OCI-LY3 (cell line): Measurements from ENCODE around the gene EDA.

Experiments used
- H2AFZ ChIP-seq: fragments of 200-600, 300-600 bp; shearing (Covaris generic); 2 replicates; pipeline ENCODE4 v1.6.0; 2014; ENCODE audit warnings: antibody characterized with exemption, low read depth, low read length
- H3K27ac ChIP-seq: fragments of 200-600, 300-600 bp; sonication (generic); 2 replicates; pipeline ENCODE4 v1.5.1; 2014; ENCODE audit warnings: mild to moderate bottlenecking, low read length, moderate library complexity, mixed read lengths
- H3K27me3 ChIP-seq: fragments of 200-600, 300-600 bp; sonication (generic); 2 replicates; pipeline ENCODE4 v1.6.1; 2014; ENCODE audit warnings: low read depth, low read length, mixed read lengths
- H3K36me3 ChIP-seq: fragments of 200-600, 300-600 bp; sonication (generic); replicated peaks from 2 replicates; pipeline ENCODE3; 2014; ENCODE audit warnings: low read depth, low read length, mixed read lengths
- H3K4me1 ChIP-seq: fragments of 300-600, 200-600 bp; sonication (generic); 2 replicates; pipeline ENCODE4 v1.6.1; 2014; ENCODE audit warnings: low read length, mixed read lengths
- H3K4me2 ChIP-seq: fragments of 200-600, 300-600 bp; sonication (generic); 2 replicates; pipeline ENCODE4 v1.6.1; 2014; ENCODE audit warnings: low read length, mixed read lengths
- H3K4me3 ChIP-seq: fragments of 300-600, 200-600 bp; sonication (generic); 2 replicates; pipeline ENCODE4 v1.5.1; 2014; ENCODE audit warnings: antibody characterized with exemption, mild to moderate bottlenecking, low read length, moderate library complexity
- H3K79me2 ChIP-seq: fragments of 300-600, 200-600 bp; shearing (Covaris generic); 2 replicates; pipeline ENCODE4 v1.6.1; 2014; ENCODE audit warnings: mild to moderate bottlenecking, low read length, mixed read lengths
- H3K9ac ChIP-seq: fragments of 300-600, 200-600 bp; shearing (Covaris generic); 2 replicates; pipeline ENCODE4 v1.6.0; 2014; ENCODE audit warnings: mild to moderate bottlenecking, low read length, moderate library complexity
- H3K9me3 ChIP-seq: fragments of 200-600, 300-600 bp; shearing (Covaris generic); 2 replicates; pipeline ENCODE4 v1.6.1; 2014; ENCODE audit warnings: low read length, mixed read lengths; ENCODE audit not compliant: insufficient read depth
- H4K20me1 ChIP-seq: fragments of 200-600, 300-600 bp; sonication (generic); 2 replicates; pipeline ENCODE4 v1.6.1; 2016; ENCODE audit warnings: low read length, mixed read lengths; ENCODE audit not compliant: insufficient read depth
- EZH2phosphoT487 ChIP-seq: fragments of 200-600 bp; shearing (Covaris generic); IDR thresholded peaks from 2 replicates; pipeline ENCODE4 v1.6.1; 2018; ENCODE audit warnings: antibody characterized with exemption, mixed run types, low read depth
- TF ChIP-seq, protein P1 (sequence below): fragments of 200-600, 300-600 bp; sonication (generic); IDR thresholded peaks from 2 replicates; pipeline ENCODE4 v1.5.1; 2014; ENCODE audit warnings: antibody characterized with exemption, low read length, low read depth

EDA gene

DNA sequence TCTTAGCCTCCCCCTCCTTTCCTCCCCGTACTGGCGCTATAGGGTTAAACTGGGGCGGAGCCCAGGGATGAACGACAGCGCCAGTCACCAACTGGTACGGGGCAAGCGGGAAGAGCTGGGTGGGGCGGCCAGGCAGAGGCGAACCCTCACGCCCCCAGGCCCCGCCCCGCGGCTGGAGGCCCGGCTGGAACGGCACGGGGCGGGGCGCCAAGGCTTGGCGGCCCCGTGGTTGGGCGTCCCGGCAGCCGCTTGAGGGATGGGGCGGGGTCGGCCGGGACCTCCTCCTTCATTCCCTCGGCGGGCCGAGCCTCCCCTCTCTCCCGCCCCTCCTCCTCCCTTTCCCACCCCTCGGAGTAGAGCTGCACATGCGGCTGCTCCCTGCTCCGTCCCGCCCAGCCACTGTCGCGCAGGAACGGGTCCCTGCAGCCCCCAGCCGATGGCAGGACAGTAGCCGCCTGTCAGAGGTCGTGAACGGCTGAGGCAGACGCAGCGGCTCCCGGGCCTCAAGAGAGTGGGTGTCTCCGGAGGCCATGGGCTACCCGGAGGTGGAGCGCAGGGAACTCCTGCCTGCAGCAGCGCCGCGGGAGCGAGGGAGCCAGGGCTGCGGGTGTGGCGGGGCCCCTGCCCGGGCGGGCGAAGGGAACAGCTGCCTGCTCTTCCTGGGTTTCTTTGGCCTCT, at the start of gene EDA:
Gene EDA, plus strand, starts transcription at position 335 of the 678 bp plus-strand sequence.
- Histone ChIP-seq H3K4me2 (no peak within 1 kb of the TSS), H2AFZ (no peak within 1 kb of the TSS), H3K4me3 (no peak within 1 kb of the TSS), H3K27me3 (no peaks in the 10 kb centered on the region), H3K9me3 (no peaks in the 10 kb centered on the region), H3K27ac (no peak within 1 kb of the TSS), H3K79me2 (no peaks in the 10 kb centered on the region), H3K4me1 (no peaks in the 10 kb centered on the region), H4K20me1 (no peaks in the 10 kb centered on the region), H3K36me3 (no peaks in the 10 kb centered on the region), H3K9ac (no peak within 1 kb of the TSS)
- TF ChIP-seq, protein P1, sequence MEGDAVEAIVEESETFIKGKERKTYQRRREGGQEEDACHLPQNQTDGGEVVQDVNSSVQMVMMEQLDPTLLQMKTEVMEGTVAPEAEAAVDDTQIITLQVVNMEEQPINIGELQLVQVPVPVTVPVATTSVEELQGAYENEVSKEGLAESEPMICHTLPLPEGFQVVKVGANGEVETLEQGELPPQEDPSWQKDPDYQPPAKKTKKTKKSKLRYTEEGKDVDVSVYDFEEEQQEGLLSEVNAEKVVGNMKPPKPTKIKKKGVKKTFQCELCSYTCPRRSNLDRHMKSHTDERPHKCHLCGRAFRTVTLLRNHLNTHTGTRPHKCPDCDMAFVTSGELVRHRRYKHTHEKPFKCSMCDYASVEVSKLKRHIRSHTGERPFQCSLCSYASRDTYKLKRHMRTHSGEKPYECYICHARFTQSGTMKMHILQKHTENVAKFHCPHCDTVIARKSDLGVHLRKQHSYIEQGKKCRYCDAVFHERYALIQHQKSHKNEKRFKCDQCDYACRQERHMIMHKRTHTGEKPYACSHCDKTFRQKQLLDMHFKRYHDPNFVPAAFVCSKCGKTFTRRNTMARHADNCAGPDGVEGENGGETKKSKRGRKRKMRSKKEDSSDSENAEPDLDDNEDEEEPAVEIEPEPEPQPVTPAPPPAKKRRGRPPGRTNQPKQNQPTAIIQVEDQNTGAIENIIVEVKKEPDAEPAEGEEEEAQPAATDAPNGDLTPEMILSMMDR: no peak
- no peak for TF ChIP-seq EZH2phosphoT487

DNA sequence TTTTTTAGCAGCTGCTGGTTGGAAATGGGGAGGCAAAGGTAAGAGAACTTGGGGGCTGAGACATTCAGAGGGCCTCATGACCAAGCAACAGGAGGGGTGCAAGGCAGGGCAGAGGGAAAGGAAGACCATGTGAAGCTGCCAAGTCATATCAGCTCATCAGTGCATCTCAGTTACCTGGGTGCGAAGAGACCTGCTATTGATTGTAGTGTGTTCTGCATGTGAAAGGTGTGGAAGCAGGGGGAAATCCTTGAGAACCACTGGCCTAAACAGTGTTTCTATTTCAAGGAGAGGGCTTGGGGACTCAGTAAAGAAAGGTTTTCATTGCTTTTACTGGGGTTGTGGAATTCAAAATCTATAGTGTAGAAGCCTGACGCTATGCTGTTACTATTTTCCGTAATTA, 47.1 kb upstream of the EDA start:
- Histone ChIP-seq H3K9ac (no peak overlapping the region), H2AFZ (no peak overlapping the region), H3K36me3 (no peaks in the 10 kb centered on the region), H3K27me3 (no peaks in the 10 kb centered on the region), H4K20me1 (no peaks in the 10 kb centered on the region), H3K4me2 (no peak overlapping the region), H3K4me1 (no peaks in the 10 kb centered on the region), H3K79me2 (no peaks in the 10 kb centered on the region), H3K4me3 (no peak overlapping the region), H3K9me3 (no peaks in the 10 kb centered on the region), H3K27ac (no peak overlapping the region)
- TF ChIP-seq EZH2phosphoT487: no peak
- TF ChIP-seq, protein P1: no peak

DNA sequence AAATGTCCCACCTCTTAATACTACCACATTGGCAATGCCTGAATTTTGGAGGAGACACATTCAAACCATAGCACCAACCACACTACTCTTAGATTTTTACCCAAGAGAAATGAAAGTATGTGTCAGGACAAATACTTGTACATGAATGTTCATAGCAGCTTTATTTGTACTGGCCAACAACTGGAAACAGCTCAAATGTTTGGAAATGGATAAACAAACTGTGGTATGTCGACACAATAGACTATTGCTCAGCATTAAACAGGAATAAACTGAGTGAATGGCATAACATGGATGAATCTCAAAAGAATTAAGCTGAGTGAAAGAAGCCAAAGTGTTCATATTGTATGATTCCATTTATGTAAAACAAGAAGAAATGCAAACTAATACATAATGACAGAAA, 18.5 kb upstream of the EDA start:
- H3K9me3 ChIP-seq: no peaks in the 10 kb centered on the region
- no peak for TF ChIP-seq EZH2phosphoT487
- TF ChIP-seq, protein P1: no peak
- no peaks in the 10 kb centered on the region for H4K20me1 ChIP-seq
- H3K27me3 ChIP-seq: no peaks in the 10 kb centered on the region
- no peaks in the 10 kb centered on the region for H3K36me3 ChIP-seq
- no peak overlapping the region for H3K9ac ChIP-seq
- H3K4me3 ChIP-seq: no peak overlapping the region
- H2AFZ ChIP-seq: no peak overlapping the region
- H3K79me2 ChIP-seq: no peaks in the 10 kb centered on the region
- H3K4me1 ChIP-seq: no peaks in the 10 kb centered on the region
- H3K27ac ChIP-seq: no peak overlapping the region
- H3K4me2 ChIP-seq: no peak overlapping the region

DNA sequence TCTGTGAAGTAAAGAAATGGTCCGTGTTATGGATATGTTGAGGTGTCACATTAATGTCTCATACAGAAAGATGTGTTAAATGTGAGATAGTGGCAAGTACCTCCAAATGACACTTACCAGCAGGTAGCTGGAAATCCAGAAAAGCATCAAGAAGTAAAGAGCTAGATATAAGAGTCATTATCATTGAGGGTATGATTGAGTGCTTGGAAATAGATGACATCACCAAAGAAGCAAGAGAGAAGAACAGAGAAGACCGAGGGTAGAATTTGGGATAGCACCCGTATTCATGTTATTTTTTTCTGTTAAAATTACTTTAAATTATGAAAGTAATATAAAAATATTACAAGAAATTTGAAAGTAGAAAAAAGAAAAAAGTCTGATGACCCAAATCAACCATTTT, 15.7 kb upstream of the EDA start:
- TF ChIP-seq EZH2phosphoT487: no peak
- TF ChIP-seq, protein P1: no peak

More for the DNA sequence above, 15.7 kb upstream of the EDA start:
- H3K4me1 ChIP-seq: no peaks in the 10 kb centered on the region
- H3K27me3 ChIP-seq: no peaks in the 10 kb centered on the region
- H2AFZ ChIP-seq: no peak overlapping the region
- H3K4me3 ChIP-seq: no peak overlapping the region
- H3K9me3 ChIP-seq: no peaks in the 10 kb centered on the region
- no peak overlapping the region for H3K4me2 ChIP-seq
- H3K9ac ChIP-seq: no peak overlapping the region
- no peaks in the 10 kb centered on the region for H4K20me1 ChIP-seq
- no peaks in the 10 kb centered on the region for H3K79me2 ChIP-seq
- H3K27ac ChIP-seq: no peak overlapping the region
- no peaks in the 10 kb centered on the region for H3K36me3 ChIP-seq
